Thymus (tissue), 14 donors: ENCODE results near the gene TRIP12. TPM values are rescaled to one million over a fixed set of nuclear protein-coding genes. Genes with fewer than 3 reads are reported as not detected.
"Not testable (repeated sequence)": the region's sequence is repeated elsewhere in the genome, so short reads cannot be mapped to it uniquely, and the experiment has no call there.

Experiments used
- DNase-seq, 9 donors: peaks; one replicate each; pipeline ENCODE4 v3.0.0-alpha.2; 2013; ENCODE audit warnings: low spot score in 9 of 9, low read depth in 6 of 9, missing footprints in 1 of 9
- H3K27ac ChIP-seq, 2 donors: one replicate each; pipeline ENCODE4 v1.5.1; 2013; ENCODE audit warnings: control low read depth in 1 of 2, low read depth in 1 of 2, low read length in 1 of 2, mild to moderate bottlenecking in 1 of 2, moderate library complexity in 1 of 2
- H3K27me3 ChIP-seq, 2 donors: one replicate each; pipeline ENCODE4 v1.5.1; 2013; ENCODE audit warnings: low read length in 1 of 2; ENCODE audit not compliant: control insufficient read depth in 2 of 2, insufficient read depth in 1 of 2
- H3K36me3 ChIP-seq, 2 donors: one replicate each; pipeline ENCODE4 v1.5.1; 2013; ENCODE audit warnings: low read length in 1 of 2, mild to moderate bottlenecking in 1 of 2, moderate library complexity in 1 of 2; ENCODE audit not compliant: control insufficient read depth in 2 of 2, insufficient read depth in 2 of 2
- H3K4me1 ChIP-seq, 2 donors: one replicate each; pipeline ENCODE4 v1.5.1; 2013; ENCODE audit warnings: low read length in 2 of 2; ENCODE audit not compliant: control insufficient read depth in 2 of 2, insufficient read depth in 2 of 2
- H3K4me3 ChIP-seq, 2 donors: one replicate each; pipeline ENCODE4 v1.5.1; 2013; ENCODE audit warnings: low read length in 2 of 2, control low read depth in 1 of 2, mild to moderate bottlenecking in 1 of 2
- H3K9me3 ChIP-seq, 2 donors: one replicate each; pipeline ENCODE4 v1.5.1; 2013; ENCODE audit warnings: low read length in 1 of 2, mild to moderate bottlenecking in 1 of 2; ENCODE audit not compliant: control insufficient read depth in 2 of 2, insufficient read depth in 1 of 2
- WGBS: extraction: QIAGEN DNeasy Blood & Tissue Kit; methylation state at CpG from one replicate; pipeline ENCODE4 v1.1.7; 2013; 5-methylcytosine and 5-hydroxymethylcytosine counted together
- long read RNA-seq, 10 donors: transcript quantifications; one replicate each; lab custom pipeline, GENCODE V29; 2026
- polyA plus RNA-seq: library from polyadenylated mRNA; stranded (reverse); fragments of 200-250 nt; gene quantifications from one replicate; pipeline ENCODE4 v1.2.3, GENCODE V29; 2013
- total RNA-seq: library from RNA; stranded (reverse); fragments of 120-200 nt; gene quantifications from one replicate; pipeline ENCODE4 v1.2.4, GENCODE V29; 2013
- donor health status: healthy.

TRIP12 gene
- total RNA-seq (119 TPM), polyA plus RNA-seq (37.7 TPM)
- long read RNA-seq, donor 1, result 0 reads
- long read RNA-seq, donor 2, partial matches to known transcripts, result 32 of 32 reads
- long read RNA-seq, donor 2, other reads (novel, unspliced or antisense), result 0 of 32 reads
- long read RNA-seq, donor 3, partial matches to known transcripts, result 15 of 18 reads
- long read RNA-seq, donor 3, other reads (novel, unspliced or antisense), result 0 of 18 reads
- long read RNA-seq, donor 4, partial matches to known transcripts, result 6 of 8 reads
- long read RNA-seq, donor 4, other reads (novel, unspliced or antisense), result 0 of 8 reads
- long read RNA-seq, donor 5, partial matches to known transcripts, result 14 of 14 reads
- long read RNA-seq, donor 5, other reads (novel, unspliced or antisense), result 0 of 14 reads
- long read RNA-seq, donor 6, partial matches to known transcripts, result 0 of 2 reads
- long read RNA-seq, donor 6, other reads (novel, unspliced or antisense), result 0 of 2 reads
- long read RNA-seq, donor 7, partial matches to known transcripts, result 0 of 2 reads
- long read RNA-seq, donor 7, other reads (novel, unspliced or antisense), result 0 of 2 reads
- long read RNA-seq, donor 8, partial matches to known transcripts, result 7 of 7 reads
- long read RNA-seq, donor 8, other reads (novel, unspliced or antisense), result 0 of 7 reads
- long read RNA-seq, donor 9, partial matches to known transcripts, result 0 of 2 reads
- long read RNA-seq, donor 9, other reads (novel, unspliced or antisense), result 0 of 2 reads
- long read RNA-seq, donor 10, partial matches to known transcripts, result 0 of 2 reads
- long read RNA-seq, donor 10, other reads (novel, unspliced or antisense), result 0 of 2 reads

- Histone ChIP-seq H3K27me3 (no peaks in the 10 kb centered on the region), H3K27ac (peak within 1 kb of the TSS; percentile 94 to 99), H3K9me3 (peaks cover 0 to 4% of the 10 kb centered on the region in 2 donors), H3K4me3 (peak within 1 kb of the TSS; percentile 84 to 99), H3K36me3 (peaks cover 6 to 11% of the 10 kb centered on the region in 2 donors), H3K4me1 (peaks cover 8 to 10% of the 10 kb centered on the region in 2 donors)
- WGBS, result under 1% methylated on average over 49 of the region's 49 CpGs
- DNase-seq, result peak; percentile 90 to 97 (median 93)
Observed at GRCh38 chr2:229921892-229922448, at the start of gene TRIP12. Gene TRIP12, minus strand, starts transcription at chr2:229922009. Its CDS starts 41,930 bp downstream, at chr2:229880079.

- no peaks in the 10 kb centered on the region for H3K9me3 ChIP-seq
- no peaks in the 10 kb centered on the region for H3K4me1 ChIP-seq
- H3K27ac ChIP-seq, result no peak overlapping the region
- H3K27me3 ChIP-seq, result no peaks in the 10 kb centered on the region
- WGBS, result 86% methylated on average over 3 of the region's 3 CpGs
- no peak for DNase-seq
- no peaks in the 10 kb centered on the region for H3K36me3 ChIP-seq
- H3K4me3 ChIP-seq, result no peak overlapping the region
Observed at GRCh38 chr2:229971298-229971790, 49.5 kb upstream of the TRIP12 start.

GRCh38 chr2:229970406-229970805 is 48.6 kb upstream of the TRIP12 start:
- Histone ChIP-seq H3K27me3 (no peaks in the 10 kb centered on the region), H3K4me1 (no peaks in the 10 kb centered on the region), H3K9me3 (no peaks in the 10 kb centered on the region), H3K36me3 (no peaks in the 10 kb centered on the region), H3K4me3 (no peak overlapping the region), H3K27ac (no peak overlapping the region)
- DNase-seq, result no peak
- 98% methylated on average over 3 of the region's 3 CpGs for WGBS

DNA sequence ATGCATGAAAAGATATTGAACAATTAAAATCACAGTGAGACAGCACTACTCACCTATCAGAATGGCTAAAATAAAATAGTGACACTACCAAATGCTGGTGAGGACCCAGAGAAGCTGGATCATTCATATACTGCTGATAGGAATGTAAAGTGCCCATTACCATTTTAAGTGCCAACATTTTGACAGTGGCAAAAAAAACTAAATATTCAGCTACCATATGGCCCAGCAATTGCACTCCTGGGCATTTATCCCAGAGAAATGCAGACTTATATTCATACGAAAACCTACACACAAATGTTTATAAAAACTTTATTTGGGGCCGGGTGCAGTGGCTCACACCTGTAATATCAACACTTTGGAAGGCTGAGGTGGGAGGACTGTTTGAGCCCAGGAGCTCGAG is 48.1 kb upstream of the TRIP12 start:
- Histone ChIP-seq H3K4me3 (no peak overlapping the region), H3K4me1 (no peaks in the 10 kb centered on the region)

GRCh38 chr2:229963596-229963995 is 41.8 kb upstream of the TRIP12 start:
- not testable (repeated sequence) for H3K27me3 ChIP-seq, H3K4me1 ChIP-seq, H3K9me3 ChIP-seq, H3K4me3 ChIP-seq, H3K36me3 ChIP-seq, H3K27ac ChIP-seq, DNase-seq
- over 99% methylated on average over 9 of the region's 9 CpGs for WGBS

More for the DNA sequence above, 48.1 kb upstream of the TRIP12 start:
- H3K9me3 ChIP-seq, result no peaks in the 10 kb centered on the region
- no peaks in the 10 kb centered on the region for H3K27me3 ChIP-seq
- WGBS, result 96% methylated on average over 3 of the region's 3 CpGs
- H3K36me3 ChIP-seq, result no peaks in the 10 kb centered on the region
- no peak for DNase-seq
- no peak overlapping the region for H3K27ac ChIP-seq

DNA sequence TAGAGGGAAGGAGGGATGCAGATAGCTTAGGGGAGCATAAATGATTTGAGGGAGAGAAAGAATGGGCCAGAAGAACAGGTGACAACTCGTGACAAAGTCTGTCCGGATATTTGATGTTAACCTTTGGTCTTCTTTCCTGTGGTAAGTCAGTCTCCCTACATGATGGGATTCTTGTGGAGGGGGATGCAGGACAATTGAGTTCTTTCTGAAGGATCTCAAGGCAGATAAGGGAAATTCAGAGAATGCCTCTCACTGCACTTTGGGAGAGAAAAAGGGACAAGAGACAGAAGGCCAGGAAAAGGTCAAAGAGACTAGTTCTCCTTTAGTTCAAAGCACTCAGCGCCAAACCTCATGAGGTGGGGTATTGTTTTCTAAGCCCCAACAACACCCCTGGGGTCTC is 34.7 kb upstream of the TRIP12 start:
- H3K27ac ChIP-seq, result no peak overlapping the region
- WGBS, result 96% methylated on average over 3 of the region's 3 CpGs
- no peaks in the 10 kb centered on the region for H3K9me3 ChIP-seq

DNA sequence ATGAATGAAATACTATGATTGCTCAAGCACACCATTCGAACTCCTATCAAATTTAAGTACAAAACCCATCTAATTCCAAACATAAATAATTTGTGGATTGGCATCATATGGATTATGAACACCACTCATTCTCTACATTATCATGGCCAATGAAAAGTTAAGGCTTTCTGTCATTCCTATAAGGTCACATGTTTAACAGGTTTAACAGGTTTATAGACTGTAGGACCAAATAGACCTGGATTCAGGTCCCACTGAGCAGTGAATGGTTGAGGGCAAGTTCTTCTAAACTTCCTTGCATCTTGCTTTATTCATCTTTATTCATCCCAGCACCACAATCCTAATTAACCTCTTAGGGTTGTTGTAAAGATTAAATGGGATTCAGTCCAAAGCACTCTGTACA is 33.9 kb upstream of the TRIP12 start:
- 99% methylated on average over 1 of the region's 1 CpG for WGBS
- no peak overlapping the region for H3K27ac ChIP-seq

More for the DNA sequence above, 34.7 kb upstream of the TRIP12 start:
- H3K4me3 ChIP-seq, result no peak overlapping the region
- no peaks in the 10 kb centered on the region for H3K36me3 ChIP-seq
- no peaks in the 10 kb centered on the region for H3K4me1 ChIP-seq
- H3K27me3 ChIP-seq, result no peaks in the 10 kb centered on the region
- DNase-seq, result no peak

DNA sequence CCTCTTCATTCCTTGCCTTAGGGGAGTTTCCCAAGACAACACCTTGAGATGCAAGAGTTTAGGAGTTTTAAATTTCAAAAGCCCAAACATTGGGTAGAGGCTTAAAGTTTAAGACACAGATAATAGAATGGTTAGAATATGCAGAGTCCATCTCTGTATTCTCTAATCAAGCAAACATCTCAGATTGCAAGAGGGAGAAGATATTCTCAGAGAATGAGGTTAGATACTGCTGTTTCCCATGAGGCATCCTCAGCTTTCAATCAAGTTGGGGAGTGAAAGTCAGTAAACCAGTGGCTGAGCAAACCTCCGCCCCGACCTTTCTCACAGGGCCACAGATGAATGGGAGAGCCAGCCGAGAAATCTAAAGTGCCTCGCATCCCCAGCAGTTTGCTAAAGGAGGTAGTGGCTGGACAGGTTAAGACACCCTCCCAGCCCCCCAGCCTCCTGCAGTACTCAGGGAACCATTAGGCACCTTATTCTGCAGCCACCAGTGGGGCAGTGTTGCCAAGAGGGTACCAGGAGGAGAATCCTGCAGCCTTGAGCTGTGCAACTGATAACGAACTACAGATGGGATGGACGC is 30.5 kb upstream of the TRIP12 start:
- WGBS, result 95% methylated on average over 6 of the region's 6 CpGs
- no peaks in the 10 kb centered on the region for H3K4me1 ChIP-seq
- H3K27me3 ChIP-seq, result no peaks in the 10 kb centered on the region
- no peak overlapping the region for H3K27ac ChIP-seq
- no peak overlapping the region for H3K4me3 ChIP-seq
- no peak for DNase-seq
- H3K9me3 ChIP-seq, result no peaks in the 10 kb centered on the region
- H3K36me3 ChIP-seq, result no peaks in the 10 kb centered on the region

More for the DNA sequence above, 33.9 kb upstream of the TRIP12 start:
- no peaks in the 10 kb centered on the region for H3K9me3 ChIP-seq
- H3K4me3 ChIP-seq, result no peak overlapping the region
- H3K4me1 ChIP-seq, result no peaks in the 10 kb centered on the region
- H3K27me3 ChIP-seq, result no peaks in the 10 kb centered on the region
- H3K36me3 ChIP-seq, result no peaks in the 10 kb centered on the region
- DNase-seq, result no peak
